Measurements from ENCODE around the gene AGRN.
"Not testable (repeated sequence)": the region's sequence is repeated elsewhere in the genome, so short reads cannot be mapped to it uniquely, and the experiment has no call there.

The AGRN gene

DNA sequence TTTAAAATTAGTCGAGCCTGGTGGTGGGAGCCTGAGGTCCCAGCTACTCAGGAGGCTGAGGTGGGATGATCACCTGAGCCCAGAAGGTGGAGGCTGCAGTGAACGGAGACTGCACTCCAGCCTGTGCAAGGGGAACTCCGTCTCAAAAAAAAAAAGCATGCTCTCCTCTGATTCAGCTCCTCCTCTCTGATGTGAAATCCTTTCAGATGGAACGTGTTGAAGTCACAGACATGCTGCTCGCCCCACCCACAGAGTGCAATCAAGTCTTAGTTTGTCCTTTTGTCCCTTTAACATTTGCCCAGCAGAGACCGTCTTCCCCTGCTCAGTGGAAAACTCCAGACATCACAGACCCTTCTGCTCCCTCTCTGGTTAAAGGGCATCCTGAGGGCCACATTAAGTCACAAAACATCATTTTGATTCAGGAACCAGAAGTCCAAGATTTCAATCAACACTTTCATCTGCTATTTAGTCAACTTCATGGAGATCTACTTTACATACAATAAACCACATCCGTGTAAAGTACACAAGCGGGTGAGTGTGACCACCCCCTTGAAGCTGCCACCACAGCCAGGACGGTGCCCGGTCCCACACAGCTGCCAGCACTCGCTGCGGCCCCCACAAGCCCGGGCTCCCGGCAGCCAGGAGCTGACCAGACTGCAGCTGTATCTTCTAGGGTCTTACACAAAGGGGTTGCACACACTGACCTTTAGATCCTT, 73.1 kb downstream of the AGRN start:
- TF ChIP-seq CTCF (IDR thresholded peaks at IDR 0.05; ENCODE audit: low read depth, low read length): no peak
- no peak overlapping the region for H3K4me3 ChIP-seq (ENCODE audit: low read depth, low read length)
- DNase-seq (ENCODE audit: low read depth): no peak

DNA sequence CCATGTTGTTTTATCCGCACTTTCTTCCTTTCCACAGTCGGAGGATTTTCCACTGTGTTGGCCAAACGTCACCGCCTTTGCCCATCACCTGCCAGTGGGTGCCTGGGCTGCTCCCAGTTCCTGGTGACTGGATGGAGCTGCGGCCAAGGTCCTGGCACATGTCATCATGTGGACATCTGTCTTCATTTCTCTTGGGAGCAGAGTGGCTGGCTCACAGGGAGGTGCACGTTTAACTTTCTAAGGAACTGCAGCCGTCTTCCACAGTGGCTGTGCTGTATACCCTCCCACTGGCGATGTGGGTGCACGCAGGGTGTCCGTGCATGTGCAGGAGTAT, 73.7 kb downstream of the AGRN start:
- no peak for DNase-seq (ENCODE audit: low read depth)
- no peak overlapping the region for H3K4me3 ChIP-seq (ENCODE audit: low read depth, low read length)
- TF ChIP-seq CTCF (IDR thresholded peaks at IDR 0.05; ENCODE audit: low read depth, low read length): no peak
- no peak for TF ChIP-seq MAX (IDR thresholded peaks at IDR 0.05; ENCODE audit: low read depth, low read length)
- TF ChIP-seq MYC (IDR thresholded peaks at IDR 0.05; ENCODE audit: low read depth, low read length): no peak
- TF ChIP-seq POLR2A (IDR thresholded peaks at IDR 0.05; ENCODE audit: extremely low read depth, insufficient read length): no peak

DNA sequence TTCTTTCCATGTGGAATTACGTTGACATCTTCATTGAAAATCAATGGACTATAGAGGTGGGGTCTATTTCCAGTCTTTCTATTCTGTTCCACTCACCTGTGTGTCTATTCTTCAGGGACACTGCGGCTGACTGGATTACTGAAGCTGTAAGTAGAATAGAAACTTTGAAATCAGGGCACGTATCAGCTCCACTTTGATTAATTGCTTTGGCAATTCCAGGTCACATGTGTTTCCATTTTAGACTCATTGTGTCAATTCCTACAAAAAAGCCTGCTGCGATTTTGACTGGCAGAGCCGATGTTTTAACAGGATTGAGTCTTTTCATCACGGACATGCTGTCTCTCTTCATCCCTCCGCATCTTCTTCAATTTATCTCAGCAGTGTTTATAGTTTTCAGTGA, 75.1 kb downstream of the AGRN start:
- TF ChIP-seq POLR2A (IDR thresholded peaks at IDR 0.05; ENCODE audit: extremely low read depth, insufficient read length): no peak
- TF ChIP-seq MAX (IDR thresholded peaks at IDR 0.05; ENCODE audit: low read depth, low read length): no peak
- no peak for TF ChIP-seq MYC (IDR thresholded peaks at IDR 0.05; ENCODE audit: low read depth, low read length)
- TF ChIP-seq CTCF (IDR thresholded peaks at IDR 0.05; ENCODE audit: low read depth, low read length): no peak

DNA sequence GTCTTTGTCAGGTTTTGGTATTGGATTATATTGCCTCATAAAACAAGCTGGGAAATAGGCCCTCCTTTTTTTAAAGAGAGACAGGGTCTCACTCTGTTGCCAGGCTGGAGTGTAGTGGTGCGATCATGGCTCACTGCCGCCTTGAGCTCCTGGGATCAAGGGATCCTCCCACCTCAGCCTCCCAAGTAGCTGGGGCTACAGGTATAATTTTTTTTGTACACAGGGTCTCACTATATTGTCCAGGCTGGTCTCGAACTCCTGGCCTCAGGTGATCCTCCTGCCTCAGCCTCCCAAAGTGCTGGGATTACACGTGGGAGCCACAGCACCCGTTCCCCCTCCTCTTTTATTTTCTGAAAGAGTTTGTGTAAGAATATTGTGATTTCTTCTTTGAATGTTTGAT, 76.2 kb downstream of the AGRN start:
- H3K4me3 ChIP-seq (ENCODE audit: low read depth, low read length); DNase-seq (ENCODE audit: low read depth): not testable (repeated sequence)

More for the DNA sequence above, 75.1 kb downstream of the AGRN start:
- no peak overlapping the region for H3K4me3 ChIP-seq (ENCODE audit: low read depth, low read length)
- no peak for DNase-seq (ENCODE audit: low read depth)

DNA sequence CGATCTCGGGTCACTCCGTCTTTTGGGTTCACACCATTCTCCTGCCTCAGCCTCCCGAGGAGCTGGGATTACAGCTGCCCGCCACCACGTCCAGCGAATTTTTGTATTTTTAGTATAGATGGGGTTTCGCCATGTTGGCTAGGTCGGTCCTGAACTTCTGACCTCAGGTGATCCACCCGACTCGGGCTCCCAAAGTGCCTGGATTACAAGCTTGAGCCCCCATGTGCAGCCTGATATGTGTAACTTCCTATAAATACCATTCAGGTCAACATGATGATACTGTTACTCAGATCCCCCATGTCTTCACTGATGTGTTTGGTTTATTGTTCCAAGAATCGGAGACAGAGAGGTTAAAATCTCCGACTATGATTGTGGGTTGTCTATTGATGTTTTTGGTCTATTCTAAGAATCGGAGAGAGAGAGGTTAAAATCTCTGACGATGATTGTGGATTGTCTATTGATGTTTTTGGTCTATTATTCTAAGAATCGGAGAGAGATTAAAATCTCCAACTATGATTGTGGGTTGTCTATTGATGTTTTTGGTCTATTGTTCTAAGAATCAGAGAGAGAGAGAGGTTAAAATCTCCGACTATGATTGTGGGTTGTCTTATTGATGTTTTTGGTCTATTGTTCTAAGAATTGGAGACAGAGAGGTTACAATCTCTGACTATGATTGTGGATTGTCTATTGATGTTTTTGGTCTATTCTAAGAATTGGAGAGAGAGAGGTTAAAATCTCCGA, 78.9 kb downstream of the AGRN start:
- TF ChIP-seq CTCF (IDR thresholded peaks at IDR 0.05; ENCODE audit: low read depth, low read length) (no peak), POLR2A (IDR thresholded peaks at IDR 0.05; ENCODE audit: extremely low read depth, insufficient read length) (no peak), MAX (IDR thresholded peaks at IDR 0.05; ENCODE audit: low read depth, low read length) (no peak), MYC (IDR thresholded peaks at IDR 0.05; ENCODE audit: low read depth, low read length) (no peak)
- DNase-seq (ENCODE audit: low read depth): no peak
- no peak overlapping the region for H3K4me3 ChIP-seq (ENCODE audit: low read depth, low read length)

GRCh38 chr1:1099506-1100183, 79.7 kb downstream of the AGRN start:
- DNase-seq (ENCODE audit: low read depth): no peak
- TF ChIP-seq MYC (IDR thresholded peaks at IDR 0.05; ENCODE audit: low read depth, low read length) (no peak), MAX (IDR thresholded peaks at IDR 0.05; ENCODE audit: low read depth, low read length) (no peak), CTCF (IDR thresholded peaks at IDR 0.05; ENCODE audit: low read depth, low read length) (no peak), POLR2A (IDR thresholded peaks at IDR 0.05; ENCODE audit: extremely low read depth, insufficient read length) (no peak)
- H3K4me3 ChIP-seq (ENCODE audit: low read depth, low read length): no peak overlapping the region
